NCI-H2081 (cell line): Measurements from ENCODE around the gene CLASRP.

Experiments used
- DNase-seq, 2 experiments: peaks; one replicate each; lab custom pipeline; 2025; lab: John Stamatoyannopoulos, UW

Gene CLASRP

DNA sequence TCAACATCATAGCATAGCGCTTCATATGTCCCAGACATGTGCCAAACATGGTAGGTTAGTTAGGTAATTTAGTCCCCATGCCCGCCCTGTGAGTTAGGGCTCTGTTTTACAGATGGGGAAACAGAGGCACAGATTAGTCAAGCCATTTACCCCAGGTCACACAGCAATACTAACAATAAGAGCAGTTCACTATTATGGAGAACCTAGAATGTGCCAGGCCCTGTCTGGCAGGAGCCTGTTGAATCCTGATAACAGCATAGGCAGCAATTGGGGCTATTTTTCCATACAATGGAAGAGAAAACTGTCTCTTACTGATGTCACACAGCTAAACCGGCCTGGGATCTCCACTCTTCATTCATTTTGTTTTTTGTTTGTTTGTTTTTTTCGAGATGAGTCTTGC lies 47.6 kb downstream of the CLASRP start:
- DNase-seq = no peak

DNA sequence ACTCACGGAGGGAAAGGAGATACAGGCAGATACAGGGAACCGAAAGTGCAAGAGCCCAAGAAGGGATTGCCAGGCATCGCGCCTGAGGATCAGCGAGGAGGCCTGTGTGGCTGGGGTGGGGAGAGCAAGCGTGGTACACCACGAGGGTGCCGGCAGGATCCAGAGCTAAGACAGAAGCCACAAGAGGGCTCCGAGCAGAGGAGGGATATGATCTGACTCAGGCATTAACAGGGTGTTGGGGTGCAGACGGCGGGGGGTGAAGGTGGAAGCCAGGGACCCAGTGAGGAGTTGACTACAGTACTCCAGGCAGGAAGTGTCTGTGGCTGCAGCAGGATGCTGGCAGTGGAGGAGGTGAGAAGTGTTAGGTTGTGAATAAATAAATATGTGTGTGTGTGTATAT lies 48.7 kb downstream of the CLASRP start:
- no peak for DNase-seq

GRCh38 chr19:45090034-45090433 lies 51.2 kb downstream of the CLASRP start:
- no peak for DNase-seq

GRCh38 chr19:45090606-45091005 lies 51.8 kb downstream of the CLASRP start:
- DNase-seq = no peak

GRCh38 chr19:45091031-45091923 lies 52.4 kb downstream of the CLASRP start:
- peak; percentile 98 to 99 for DNase-seq

- peak; percentile 96 to 97 for DNase-seq
These were observed 54.2 kb downstream of the CLASRP start, which contains the start of gene PPP1R37 for GRCh38 chr19:45092747-45093678. PPP1R37 (plus strand) TSS chr19:45093179; CDS start chr19:45093326, 147 bp downstream.

- no peak for DNase-seq
These were observed 55.3 kb downstream of the CLASRP start for GRCh38 chr19:45094137-45094536.

- DNase-seq = no peak
These were observed 55.9 kb downstream of the CLASRP start for GRCh38 chr19:45094707-45095106.

- no peak for DNase-seq
These were observed 56.9 kb downstream of the CLASRP start for GRCh38 chr19:45095496-45096413.

DNA sequence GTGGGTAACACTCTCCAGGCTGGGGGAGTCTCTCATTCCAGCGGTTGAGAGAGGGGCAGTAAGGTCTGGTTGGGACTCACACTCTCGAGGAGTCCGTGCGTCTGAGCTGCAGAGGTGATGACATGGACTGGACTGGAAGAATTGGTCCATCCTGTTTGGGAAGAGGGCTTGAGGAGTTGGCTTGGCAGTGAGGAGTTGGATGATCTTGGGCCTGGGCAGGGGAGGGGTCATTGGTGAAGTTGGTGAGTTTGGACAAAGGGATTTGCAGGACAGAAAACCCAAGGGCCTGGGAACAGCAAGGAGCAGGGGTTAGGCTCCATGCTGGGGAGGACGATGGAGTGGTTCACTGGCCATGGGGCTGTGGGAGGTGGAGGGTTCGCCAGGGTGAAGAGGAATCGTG lies 57.9 kb downstream of the CLASRP start:
- DNase-seq = no peak

- DNase-seq = no peak
These were observed 58.6 kb downstream of the CLASRP start for GRCh38 chr19:45097450-45097775.

DNA sequence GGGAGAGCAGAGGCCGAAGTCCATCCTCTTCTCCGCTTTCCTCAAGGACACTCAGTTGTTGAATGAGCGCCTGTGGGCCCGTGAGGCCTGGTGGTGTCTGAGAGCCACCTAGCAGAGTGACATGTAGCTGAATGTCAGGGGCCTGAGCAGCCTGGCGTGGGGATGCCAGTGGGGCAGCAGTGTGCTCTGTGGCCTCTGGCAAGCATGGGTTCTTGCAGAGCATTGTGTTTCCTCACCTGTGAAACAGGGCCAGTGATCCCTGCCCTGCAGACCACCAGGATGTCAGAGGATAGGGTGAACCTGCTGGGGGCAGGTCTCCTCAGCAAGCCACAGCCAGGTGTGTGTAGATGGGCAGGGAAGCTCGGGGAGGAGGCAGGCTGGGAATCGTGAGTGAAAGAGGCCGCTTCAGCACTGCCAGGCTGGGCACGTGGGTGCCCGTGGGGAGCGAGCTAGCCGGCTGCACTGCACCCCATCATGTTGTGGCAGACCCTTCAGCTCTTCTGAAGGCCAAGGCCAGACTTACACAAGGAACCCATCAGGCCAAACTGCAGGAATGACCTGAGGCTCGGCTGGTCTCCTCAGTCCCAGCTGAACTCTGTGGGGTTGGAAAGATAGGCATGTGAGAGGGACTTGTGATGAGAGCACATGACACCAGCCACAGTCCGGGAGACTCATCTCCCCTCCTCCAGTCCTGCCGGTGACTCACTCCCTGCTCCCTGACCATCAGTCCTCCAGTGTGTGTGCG lies 59.1 kb downstream of the CLASRP start:
- peak in 1 of 2 experiments; percentile 10 for DNase-seq

DNA sequence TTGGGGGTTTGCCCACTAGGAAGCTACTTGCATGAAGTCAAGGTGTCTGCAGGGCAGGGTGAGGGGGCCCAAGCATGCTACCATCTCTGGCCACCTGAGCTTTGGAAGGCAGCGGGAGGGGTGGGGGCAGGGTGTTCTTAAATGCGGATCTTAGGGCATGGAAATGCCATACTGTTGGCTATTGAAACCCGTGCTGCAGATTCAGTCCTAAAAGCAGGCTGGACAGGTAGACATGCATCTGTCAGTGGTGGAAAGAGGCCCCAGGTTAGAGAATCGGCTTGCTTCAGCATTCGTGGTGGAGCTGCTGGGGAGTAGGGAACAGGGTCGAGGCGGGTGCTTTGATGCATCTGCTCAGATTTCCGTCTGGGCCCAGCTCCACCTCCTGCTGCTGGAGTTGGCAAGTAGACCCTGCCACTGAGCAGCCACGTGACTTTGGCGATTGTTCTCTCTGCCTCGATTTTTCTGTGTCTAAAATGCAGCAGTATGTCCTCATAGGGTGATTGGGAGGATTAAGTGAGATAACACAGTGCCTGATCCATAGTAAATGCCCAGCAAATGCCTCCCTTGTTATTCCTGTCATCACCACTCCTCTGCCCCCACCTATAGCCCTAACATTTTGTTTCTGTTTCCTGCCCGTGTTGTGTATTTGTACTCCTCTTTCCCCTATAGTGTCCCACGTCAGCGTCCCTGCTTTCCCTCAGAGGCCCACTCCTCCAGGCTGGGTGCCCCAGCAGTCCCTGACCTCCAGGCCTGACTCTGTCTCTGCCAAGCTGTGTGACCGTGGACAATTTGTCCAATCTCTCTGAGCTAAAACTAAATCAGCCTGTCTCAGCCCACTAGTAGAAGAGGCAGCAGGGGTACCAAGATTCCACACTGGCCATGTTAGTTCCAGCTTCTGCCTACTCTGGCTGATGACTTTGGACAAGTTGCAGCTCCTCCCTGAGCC lies 59.9 kb downstream of the CLASRP start:
- peak; percentile 57 to 79 for DNase-seq

DNA sequence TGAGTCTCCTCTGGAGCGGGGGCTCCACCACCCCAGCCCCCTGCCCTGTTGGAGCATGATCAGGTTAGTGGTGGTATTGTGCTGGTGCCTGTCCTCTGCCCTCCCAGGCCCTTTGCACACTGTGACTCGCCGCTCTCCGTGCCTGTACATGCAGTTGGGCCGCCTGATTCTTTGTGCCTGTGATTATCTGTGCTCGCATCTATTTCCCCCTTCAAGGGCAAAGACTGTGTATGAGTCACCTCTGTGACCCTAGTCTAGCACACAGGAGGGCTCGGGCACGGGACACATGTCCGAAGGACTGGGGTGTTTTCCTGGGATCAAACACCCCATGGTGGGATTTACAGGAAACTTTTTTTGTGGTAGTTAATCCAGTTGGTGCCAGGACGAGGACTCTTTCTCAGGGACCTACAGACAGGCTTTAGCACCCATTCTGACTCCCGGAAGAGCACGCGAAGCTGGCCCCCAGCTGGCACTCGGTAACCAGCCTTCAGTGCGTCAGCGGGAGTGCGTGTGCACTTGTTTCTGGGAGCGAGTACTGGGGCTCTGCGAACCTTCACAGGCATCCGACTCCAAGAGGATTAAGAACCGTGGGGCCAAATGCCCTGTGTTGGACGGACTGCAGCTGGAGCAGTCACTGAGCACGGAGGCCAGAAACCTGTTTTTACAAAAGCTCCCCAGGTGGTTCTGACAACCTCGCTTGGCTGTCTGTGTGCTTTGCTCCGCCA lies 60.8 kb downstream of the CLASRP start:
- DNase-seq = peak in 1 of 2 experiments; percentile 67

GRCh38 chr19:45100201-45100600 lies 61.4 kb downstream of the CLASRP start:
- DNase-seq = peak in 1 of 2 experiments; percentile 54

- DNase-seq = no peak
These were observed 62.0 kb downstream of the CLASRP start for GRCh38 chr19:45100846-45101252.

GRCh38 chr19:45101806-45102205 lies 63.0 kb downstream of the CLASRP start:
- no peak for DNase-seq

GRCh38 chr19:45102481-45102880 lies 63.6 kb downstream of the CLASRP start:
- no peak for DNase-seq

- DNase-seq = peak; percentile 68 to 84
These were observed 64.3 kb downstream of the CLASRP start for GRCh38 chr19:45103156-45103507.
